Activated gamma-delta T cell treated with Interleukin-2 at 50 U/mL for 16 hours (primary cell): ENCODE measurements around the gene ZNF628.
A peak's percentile ranks its signal among the peaks of the same experiment; 100 is the strongest.
"Not testable (repeated sequence)": the region's sequence is repeated elsewhere in the genome, so short reads cannot be mapped to it uniquely, and the experiment has no call there.

ENCODE experiments used
- DNase-seq: peaks from one replicate; pipeline ENCODE4 v3.0.0-alpha.2; 2020

Gene ZNF628

DNA sequence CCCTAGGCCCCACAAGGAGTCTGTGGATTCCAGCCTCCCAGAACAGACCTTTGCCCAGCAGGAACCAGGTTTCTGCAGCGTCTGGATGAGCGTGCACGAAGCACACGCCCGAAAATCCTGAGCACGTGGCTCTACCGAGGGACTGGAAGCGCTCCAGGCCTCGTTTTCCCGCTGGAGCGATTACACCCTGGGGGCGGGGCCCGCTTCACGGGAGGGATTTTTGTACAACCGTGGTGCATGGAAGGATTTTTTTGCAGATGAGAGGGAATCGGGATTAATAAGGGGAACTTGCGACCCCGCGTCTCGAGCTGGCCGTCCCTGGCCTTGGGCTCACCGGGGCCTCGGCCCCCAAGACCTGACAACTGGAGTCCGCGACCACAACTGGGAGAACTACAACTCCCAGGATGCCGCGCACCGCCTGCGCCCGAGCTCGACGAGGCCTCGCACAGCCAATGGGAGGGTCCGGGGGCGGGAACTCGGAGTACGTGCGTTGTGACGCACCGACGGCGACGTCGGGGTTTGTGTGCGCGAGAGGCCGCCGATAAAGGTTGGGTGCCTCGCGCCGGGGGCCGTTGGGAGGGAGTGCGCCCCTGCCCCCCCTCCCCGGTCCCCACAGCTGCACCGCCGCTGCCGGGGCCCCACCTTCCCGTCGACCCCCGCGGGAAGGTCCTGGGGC is at the start of gene ZNF628:
TSS of gene ZNF628 (plus strand) at position 518 of the 676 bp plus-strand sequence. CDS start 3,294 bp downstream, outside the sequence.
- peak; percentile 98 for DNase-seq

DNA sequence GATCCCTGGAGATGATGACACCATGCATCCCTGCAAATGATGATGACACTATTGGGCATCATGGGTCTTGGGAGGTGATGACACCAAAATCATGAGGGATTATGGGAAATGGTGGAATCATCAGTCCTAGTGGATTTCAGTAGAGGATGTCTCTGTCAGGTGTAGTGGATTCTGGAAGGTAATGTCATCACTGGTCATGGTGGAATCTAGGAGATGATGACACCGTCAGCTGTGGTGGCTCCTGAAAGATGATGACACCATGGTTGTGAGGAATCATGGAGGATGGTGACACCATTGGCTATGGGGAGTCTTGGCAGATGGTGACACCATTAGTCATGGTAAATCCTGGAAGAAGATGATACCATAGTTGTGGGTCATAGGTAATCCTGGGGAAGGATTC is 45.2 kb upstream of the ZNF628 start:
- no peak for DNase-seq

DNA sequence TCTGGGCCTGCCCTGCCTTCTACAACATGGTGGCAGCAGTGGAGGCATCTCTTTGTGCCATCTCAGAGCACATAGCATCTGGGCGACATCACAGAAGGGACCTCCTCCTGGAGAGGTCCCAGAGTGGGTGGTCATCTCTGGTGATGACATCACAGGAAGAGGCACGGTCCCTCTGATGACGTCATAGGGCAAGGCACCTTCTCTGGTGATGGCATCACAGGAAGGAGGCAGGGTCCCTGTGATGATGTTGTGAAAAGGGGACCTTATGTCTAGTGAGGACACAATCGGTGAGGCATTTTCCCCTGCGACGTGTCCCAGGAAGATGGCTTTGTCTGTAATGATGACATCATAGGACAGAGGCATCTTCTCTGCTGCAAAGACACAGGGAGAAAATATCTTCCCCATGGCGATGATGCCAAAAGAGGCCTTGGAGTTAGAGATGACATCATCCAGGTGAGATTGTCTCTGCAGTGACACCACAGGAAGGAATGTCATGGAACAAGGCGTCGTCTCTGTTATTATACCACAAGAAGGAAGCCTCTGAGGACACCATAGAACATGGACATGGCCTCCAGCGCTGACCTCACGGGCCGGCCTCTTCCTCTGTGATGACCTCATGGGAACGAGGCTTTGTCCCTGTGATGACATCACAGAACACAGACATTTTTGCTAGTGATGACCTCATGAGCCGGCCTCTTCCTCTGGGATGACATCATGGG is 44.0 kb upstream of the ZNF628 start:
- no peak for DNase-seq

DNA sequence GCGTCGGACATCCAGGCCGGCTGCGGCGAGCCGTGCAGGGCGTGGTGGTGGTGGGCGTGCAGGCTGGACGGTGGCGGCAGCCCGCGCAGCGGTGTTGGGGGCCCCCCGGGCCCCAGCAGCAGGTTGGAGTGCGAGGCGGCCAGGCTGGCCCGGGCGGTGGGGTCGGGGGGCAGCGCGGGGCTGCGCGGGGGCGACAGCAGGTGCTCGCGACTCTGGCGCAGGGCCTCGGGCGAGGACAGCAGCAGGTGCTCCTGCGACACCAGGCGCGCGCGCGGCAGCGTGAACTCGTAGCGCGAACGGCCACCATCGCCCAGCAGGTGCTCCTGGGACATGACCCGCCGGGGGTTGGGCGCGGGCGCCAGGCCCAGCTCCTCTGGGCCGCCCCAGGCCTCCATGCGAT is 43.1 kb upstream of the ZNF628 start:
- DNase-seq, result no peak

DNA sequence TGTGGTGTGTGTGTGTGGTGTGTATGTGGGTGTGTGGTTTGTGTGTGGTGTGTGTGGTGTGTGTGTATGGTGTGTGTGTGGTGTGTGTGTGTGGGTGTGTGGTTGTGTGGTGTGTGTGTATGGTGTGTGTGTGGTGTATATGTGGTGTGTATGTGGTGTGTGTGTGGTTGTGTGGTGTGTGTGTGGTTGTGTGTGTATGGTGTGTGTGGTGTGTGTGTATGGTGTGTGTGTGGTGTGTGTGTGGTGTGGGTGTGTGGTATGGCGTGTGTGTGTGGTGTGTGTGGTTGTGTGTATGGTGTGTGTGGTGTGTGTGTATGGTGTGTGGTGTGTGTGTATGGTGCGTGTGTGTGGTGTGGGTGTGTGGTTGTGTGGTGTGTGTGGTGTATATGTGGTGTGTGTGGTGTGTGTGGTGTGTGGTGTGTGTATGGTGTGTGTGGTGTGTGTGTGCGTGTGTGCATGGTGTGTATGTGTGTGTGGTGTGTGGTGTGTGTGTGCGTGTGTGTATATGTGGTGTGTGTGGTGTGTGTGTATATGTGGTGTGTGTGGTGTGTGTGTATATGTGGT is 42.0 kb upstream of the ZNF628 start:
- no peak for DNase-seq

DNA sequence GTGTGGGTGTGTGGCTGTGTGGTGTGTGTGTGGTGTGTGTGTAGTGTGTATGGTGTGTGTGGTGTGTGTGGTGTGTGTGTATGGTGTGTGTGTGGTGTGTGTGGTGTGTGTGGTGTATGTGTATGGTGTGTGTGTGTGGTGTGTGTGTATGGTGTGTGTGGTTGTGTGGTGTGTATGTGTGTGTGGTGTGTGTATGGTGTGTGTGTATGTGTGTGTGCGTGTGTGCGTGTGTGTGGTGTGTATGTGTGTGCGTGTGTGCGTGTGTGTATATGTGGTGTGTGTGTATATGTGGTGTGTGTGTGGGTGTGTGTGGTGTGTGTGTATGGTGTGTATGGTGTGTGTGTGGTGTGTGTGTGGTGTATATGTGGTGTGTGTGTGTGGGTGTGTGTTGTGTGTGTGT is 41.4 kb upstream of the ZNF628 start:
- DNase-seq, result no peak

DNA sequence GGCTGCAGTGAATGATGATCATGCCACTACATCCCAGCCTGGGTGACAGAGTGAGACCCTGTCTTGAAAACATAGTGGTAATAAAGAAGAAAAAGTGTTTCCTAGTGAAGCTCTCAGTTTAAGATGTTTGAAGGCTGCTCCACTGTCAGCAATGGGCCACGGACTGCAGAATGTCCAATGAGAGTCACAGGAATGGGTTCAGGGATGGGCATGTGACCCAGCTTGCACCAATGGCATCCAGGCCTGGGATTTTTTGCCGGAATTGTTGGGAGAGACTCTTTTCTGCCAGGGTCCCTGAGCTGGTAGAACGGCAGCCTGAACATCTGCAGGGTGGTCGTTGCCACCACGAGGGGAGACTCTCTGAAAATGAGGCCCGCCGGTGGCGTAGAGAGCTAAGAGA is 39.6 kb upstream of the ZNF628 start:
- no peak for DNase-seq

DNA sequence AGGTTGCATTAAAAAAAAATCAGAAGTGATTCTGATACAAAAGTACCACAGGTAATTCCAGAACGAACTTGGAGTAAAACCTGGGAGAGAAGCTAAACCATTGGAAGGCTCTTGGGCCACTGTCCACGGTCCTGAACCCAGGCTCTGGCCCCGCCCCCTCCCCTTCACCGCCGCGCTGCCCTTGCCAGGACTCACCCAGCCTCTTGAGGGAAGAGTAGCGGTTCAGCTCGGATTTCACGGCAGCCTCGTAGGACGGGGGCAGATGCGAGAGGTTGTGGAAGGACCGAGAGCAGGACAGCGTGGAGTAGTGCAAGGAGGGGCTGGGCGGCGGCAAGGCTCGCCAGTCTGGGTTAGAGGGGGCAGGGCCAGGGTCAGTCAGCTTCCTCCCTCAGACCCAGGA is 39.0 kb upstream of the ZNF628 start:
- no peak for DNase-seq

DNA sequence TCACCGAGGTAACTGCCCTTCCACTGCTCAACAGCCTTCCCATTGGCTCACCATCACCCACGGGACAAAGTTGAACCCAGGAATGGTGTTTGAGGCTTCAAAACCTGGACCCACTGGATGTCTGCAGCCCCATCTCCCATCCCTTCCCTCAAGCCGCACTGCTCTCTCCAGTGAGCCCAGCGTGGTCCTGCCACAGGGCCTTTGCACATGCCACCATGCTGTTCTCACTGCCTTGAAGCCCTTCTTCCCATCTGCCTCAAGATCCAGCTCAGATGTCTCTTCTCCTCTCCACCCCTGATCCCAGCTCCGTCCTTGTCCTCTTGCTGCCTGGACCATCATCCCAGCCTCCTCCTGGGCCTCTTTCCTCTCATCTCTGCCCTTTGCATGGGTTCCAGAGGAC is 37.4 kb upstream of the ZNF628 start:
- DNase-seq, result no peak

DNA sequence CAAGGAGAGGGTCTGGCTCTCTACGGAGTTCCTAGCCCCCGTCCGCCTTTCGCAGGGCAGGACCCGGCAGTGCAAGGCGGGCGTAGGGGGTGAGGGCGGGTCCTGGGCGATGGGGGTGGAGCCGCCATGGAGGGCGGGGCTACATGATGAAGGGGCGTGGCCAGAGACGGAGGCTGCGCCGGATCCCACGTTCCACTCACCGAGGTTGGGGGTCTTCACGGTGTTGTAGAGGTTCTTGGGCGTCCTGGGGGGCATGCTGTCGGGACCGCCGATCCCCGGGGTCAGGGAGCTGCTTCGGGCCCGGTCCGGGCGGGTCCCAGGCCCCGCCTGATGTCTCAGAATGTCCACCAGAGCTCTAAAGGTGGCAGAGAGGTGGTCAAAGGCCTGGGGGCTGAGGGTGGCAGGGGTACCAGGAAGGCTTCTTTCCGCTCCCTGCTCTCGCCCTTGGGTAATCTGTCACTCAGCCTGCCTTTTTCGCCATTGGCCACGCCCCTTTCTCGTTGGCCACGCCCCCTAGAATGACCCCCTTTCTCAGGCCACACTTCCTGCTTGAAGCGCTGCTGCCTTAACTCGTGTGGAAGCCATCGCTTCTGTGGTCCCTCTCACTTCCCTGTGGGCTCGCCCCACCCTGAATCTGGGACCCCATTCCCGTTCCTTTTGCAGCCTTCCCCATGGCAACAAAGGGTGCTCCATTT is 35.9 kb upstream of the ZNF628 start:
- DNase-seq, result no peak

DNA sequence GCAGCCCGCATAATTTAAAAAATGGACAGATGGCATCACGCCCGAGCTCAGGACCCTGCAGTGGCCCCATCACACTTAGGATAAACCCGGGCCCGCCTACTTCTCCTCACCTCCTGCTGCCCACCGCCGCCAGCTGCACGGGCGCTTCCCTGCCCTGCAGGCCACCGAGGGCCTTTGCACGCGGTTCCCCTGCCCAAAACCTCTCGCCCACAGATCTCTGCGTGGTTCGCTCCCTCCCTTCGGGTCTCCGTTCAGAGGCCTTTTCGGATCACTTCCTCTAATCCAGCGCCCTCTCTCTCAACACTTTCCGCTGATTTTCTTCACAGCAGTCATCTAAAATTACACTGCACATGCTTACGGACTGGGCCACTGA is 35.1 kb upstream of the ZNF628 start:
- DNase-seq, result no peak

DNA sequence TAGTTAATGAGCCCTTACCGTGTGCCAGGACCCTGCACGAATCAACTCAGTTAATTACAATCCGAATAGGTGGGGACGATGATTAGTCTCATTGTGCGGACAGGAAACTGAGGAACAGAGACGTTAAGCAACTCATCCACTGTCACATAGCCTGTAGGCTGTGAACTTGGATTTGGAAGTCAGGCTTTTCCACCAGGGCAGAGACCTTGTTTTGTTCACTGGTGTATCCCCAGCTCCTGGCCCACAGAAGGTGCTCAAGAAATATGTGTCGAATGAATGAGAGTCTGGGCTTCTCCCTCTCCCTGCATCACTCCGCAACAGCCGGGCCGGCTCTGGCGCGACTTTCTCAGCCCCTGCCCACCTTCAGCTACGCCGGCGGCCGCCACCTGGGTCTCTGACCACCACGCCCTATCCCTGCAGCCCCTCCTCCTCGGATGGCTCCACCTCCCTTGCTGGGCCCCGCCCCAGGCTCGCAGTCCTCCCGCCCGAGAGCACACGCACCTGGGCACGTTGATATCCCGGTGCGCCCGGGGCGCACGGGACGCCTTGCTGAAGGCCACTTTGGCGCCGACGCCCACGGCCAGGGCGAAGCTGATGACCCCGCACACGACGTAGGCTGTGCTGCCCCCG is 34.6 kb upstream of the ZNF628 start:
- DNase-seq, result no peak

DNA sequence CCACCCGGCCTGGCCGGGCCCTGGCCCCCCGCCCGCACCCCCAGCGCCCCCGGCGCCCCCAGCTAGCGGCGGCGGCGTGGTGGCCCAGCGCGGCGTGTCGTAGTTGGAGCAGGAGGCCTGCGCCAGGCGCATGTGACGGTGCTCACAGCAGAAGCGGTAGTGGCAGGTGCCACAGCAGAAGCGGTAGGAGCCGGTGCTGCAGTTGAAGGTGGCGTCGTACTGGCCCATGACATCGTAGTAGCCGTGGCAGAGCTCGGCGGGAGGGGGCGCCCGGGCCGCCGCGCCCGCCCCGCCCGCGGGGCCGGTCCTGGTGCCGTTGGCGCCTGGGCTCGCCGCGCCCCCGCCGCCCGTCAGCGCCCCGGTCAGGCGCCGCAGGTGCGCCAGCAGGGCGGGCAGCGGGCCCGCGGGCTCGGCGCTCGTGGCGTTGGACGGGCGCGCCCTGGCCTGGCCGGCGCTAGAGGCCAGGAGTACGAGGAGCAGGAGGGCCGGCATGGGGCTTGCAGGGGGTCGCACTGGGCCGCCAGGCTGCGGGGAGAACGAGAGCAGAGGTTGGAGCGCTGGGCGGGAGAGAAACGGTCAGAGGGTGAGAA is 34.0 kb upstream of the ZNF628 start:
- no peak for DNase-seq

DNA sequence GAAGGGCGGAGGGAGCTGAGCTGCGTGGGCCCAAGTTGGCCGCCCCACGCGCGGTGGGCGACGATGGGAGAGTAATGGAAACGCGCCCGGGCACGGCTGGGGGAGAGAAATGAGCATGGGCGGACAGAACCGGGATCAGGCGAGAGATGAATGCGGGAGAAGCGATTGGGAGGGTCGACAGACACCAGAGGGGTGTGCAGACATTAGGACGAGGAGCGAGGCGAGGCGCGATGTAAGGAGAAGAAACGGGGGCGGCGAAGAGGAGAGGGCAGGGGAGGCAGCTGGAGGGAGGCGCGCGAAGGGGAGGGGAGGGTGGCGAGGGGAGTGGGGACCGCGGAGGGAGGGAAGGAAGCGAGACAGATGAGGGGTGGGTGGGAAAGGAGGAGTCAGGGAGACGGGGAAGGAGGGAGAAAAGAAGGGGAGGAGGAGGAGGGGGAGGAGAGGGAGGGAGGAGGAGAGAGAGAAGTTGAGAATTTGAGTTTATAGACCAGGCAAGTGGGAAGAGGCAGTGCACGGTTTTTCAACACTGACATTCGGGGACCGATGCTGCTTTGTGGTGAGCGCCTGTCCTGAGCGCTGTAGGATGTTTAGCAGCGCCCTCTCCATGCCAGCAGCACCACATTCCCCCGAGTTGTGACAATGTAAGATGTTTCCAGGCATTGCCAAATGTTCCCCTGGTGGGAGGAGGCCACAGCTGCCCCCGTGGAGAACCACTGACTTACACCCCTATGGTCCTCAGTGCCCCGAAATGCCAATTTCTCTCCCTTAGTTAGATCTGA is 33.2 kb upstream of the ZNF628 start, which contains the start of gene SHISA7:
TSS of gene SHISA7 (minus strand) at position 256 of the 779 bp plus-strand sequence. CDS start 437 bp downstream, outside the sequence.
- no peak for DNase-seq

DNA sequence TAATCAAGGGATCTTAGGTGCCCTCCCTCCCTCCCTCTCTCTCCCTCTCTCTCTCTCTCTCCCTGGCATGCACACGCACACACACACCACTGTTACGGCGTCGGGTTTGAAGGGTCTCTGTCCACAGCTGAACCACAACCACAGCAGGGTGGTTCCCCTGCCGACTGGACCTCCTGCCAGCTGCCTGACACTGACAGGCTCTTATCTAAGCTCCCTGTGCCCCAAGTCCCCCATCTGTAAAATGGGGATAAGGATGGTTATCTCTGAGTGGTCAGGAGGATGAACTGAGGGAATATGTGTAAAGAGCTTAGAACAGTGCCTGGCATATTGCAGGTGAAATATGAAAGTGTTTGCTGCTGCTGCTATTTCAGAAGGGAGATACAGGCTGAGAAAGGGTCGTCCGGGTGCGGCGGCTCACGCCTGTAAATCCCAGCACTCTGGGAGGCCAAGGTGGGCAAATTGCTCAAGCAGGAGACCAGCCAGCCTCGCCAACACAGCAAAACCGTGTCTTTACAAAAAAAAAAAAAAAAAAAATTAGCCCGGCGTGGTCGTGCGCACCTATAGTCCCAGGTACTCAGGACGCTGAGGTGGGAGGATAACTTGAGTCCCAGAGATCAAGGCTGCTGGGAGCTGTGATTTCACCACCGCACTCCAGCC is 32.5 kb upstream of the ZNF628 start:
- no peak for DNase-seq

DNA sequence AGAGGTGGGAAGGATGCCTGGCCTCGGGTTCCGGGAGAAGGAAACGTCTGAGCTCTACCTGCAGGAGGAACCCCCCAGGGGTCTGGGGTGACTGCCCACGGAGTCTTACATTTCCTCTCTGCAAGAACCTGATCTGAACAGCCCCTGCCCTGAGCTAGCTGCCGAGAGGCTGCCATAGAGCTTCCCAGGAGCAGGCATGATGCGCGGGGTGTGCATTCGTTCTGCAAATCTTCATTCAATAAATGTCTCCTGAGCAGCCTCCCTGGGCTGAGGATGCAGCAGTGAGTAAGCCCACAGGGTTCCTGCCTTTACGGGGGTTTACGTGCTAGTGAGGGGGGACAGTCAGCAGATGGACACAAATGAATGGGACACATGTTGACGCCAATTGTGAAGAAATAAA is 31.8 kb upstream of the ZNF628 start:
- DNase-seq, result no peak

DNA sequence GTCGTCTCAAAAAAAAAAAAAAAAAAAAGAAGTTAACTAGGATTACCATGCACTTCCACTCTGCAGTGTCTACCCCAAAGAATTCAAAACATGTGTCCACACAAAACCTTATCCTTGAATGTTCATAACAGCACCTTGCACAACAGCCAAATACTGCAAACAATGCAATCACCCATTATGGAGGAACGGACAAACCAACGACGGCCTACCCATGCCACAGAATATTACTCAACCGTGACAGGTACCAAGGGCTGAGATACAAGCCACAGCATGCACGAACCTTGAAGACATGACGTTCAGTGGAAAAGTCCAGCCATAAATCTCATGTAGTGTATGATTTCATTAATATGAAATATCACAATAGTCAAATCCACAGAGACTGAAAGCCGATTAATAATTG is 30.4 kb upstream of the ZNF628 start:
- no peak for DNase-seq

DNA sequence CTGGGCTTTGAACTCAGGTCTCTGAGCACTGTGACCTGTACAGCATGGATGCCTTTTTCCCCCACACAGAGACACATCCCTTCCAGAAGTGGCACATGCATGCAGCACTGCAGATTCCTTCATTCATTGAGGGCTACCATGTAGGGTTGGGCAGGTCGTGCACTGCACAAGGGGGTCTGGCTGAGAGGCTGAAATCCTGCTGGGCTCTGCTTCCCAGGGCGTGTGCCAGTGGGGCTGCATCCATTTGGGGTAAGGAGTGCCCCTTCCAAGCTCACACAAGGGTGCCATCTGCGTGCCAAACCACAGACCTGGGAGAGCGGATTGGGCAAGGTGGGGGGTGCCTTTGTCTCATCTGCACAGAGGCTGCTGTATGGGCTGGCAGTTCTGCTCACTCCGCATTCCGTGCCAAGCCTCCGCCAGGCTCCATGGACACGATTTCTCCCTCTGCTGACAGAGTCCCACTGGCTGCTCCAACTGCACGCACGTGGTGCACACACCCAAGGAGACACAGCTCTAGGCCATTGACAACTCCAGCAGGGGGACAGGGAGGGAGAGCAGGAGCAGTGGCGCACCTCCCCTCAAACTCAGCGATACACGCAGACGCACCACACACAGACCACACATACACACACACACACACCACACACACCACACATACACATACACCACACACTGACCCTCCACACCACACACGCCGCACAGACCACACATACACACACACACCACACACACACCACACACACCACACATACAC is 28.8 kb upstream of the ZNF628 start:
- no peak for DNase-seq

DNA sequence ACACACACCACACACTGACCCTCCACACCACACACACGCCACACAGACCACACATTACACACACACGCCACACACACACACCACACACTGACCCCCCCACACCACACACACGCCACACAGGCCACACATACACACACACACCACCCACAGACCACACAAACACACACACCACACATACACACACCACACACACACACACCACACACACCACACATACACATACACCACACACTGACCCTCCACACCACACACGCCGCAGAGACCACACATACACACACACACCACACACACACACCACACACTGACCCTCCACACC is 28.3 kb upstream of the ZNF628 start:
- DNase-seq, result not testable (repeated sequence)

DNA sequence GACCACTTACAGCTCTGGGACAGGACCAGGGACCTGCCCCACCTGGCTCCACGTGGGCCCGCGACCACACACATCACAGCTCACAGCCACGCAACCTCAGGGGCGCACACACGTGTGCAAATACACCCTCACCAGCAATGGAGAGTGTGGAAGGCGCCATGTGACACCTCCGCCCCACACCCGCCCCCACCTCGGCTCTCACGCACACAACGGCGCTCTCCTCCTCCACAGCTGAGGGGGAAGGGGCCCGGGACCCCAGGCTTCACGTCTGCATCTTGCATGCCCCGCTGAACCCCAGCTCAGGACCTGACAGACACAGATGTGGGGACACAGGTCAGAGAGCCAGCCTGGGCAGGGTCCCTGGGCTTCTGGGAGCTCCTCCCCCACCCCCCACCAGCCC is 26.9 kb upstream of the ZNF628 start:
- DNase-seq, result no peak
